ENCODE data around the gene SWT1. TPM values are rescaled to one million over a fixed set of nuclear protein-coding genes. Genes with fewer than 3 reads are reported as not detected.

The SWT1 gene
- total and polyA plus RNA-seq, 9 of the 15 experiments (the other 6 are each of a cell fraction or from before 2014, with no cell fraction given) = 1.5 to 3.4 (median 2.3) TPM

DNA sequence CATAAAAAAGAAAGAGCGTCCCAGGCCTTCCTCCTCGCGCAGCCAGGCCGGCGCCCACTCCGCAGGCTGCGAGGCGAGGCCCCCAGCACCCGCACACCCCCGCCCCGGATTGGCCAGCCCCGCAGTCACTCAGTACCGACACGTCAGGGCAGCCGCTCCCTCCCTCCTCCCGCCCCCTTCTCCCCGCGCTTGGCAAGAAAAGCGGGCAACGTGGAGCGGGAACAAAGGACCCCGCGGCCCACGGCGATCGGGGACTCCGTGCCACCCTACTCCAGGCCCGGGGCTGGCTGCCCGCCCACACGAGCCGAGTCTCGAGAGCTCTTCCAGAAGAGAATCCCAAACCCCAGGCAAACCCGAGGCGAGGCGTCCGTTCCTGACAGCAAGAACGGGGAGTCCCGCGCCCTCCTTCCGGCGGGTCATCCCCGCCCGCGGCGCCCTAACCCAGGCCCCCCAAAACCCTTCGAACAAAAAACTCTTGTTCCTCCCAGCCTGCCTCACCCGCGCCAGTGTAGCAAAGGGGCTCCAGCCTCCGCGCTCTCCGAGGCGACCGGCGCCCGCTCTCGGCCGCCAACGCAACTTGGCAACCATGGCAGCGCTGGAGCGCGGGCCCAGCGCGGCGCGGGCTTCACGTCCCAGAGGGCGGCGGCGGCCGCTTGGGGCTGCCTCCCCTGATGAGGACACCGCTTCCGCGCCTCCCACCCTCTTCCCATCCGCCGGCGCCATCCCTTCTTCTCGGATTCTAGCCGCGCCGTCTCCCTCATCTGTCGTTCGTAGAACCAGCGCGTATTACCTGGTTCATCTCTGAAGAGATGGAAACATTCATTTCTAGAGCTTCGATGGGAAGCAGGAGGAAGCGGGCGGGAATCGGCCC lies 159.4 kb downstream of the SWT1 start (continued):
- no peak for TF ChIP-seq ADNP (tag; IDR thresholded peaks at IDR 0.05)
- no peak for TF ChIP-seq ZNF175 (CRISPR knock-in tag; IDR thresholded peaks at IDR 0.05; ENCODE audit: low read depth)
- TF ChIP-seq XRCC5 (IDR thresholded peaks at IDR 0.05; ENCODE audit: low read depth, low read length) = no peak; the same call in 1 of the 2 replicates
- no peak for TF ChIP-seq U2AF1 (optimal IDR thresholded peaks at IDR 0.05; ENCODE audit: low read depth, low read length)
- TF ChIP-seq EP300 (IDR thresholded peaks at IDR 0.05; ENCODE audit: low read length) = no peak
- TF ChIP-seq, protein P1, sequence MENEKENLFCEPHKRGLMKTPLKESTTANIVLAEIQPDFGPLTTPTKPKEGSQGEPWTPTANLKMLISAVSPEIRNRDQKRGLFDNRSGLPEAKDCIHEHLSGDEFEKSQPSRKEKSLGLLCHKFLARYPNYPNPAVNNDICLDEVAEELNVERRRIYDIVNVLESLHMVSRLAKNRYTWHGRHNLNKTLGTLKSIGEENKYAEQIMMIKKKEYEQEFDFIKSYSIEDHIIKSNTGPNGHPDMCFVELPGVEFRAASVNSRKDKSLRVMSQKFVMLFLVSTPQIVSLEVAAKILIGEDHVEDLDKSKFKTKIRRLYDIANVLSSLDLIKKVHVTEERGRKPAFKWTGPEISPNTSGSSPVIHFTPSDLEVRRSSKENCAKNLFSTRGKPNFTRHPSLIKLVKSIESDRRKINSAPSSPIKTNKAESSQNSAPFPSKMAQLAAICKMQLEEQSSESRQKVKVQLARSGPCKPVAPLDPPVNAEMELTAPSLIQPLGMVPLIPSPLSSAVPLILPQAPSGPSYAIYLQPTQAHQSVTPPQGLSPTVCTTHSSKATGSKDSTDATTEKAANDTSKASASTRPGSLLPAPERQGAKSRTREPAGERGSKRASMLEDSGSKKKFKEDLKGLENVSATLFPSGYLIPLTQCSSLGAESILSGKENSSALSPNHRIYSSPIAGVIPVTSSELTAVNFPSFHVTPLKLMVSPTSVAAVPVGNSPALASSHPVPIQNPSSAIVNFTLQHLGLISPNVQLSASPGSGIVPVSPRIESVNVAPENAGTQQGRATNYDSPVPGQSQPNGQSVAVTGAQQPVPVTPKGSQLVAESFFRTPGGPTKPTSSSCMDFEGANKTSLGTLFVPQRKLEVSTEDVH (IDR thresholded peaks at IDR 0.05; ENCODE audit: low read depth, partially characterized antibody) = peak; percentile 15
- no peak for TF ChIP-seq ZFP36 (IDR thresholded peaks at IDR 0.05; ENCODE audit: low read depth, low read length, partially characterized antibody)
- TF ChIP-seq, protein P2, sequence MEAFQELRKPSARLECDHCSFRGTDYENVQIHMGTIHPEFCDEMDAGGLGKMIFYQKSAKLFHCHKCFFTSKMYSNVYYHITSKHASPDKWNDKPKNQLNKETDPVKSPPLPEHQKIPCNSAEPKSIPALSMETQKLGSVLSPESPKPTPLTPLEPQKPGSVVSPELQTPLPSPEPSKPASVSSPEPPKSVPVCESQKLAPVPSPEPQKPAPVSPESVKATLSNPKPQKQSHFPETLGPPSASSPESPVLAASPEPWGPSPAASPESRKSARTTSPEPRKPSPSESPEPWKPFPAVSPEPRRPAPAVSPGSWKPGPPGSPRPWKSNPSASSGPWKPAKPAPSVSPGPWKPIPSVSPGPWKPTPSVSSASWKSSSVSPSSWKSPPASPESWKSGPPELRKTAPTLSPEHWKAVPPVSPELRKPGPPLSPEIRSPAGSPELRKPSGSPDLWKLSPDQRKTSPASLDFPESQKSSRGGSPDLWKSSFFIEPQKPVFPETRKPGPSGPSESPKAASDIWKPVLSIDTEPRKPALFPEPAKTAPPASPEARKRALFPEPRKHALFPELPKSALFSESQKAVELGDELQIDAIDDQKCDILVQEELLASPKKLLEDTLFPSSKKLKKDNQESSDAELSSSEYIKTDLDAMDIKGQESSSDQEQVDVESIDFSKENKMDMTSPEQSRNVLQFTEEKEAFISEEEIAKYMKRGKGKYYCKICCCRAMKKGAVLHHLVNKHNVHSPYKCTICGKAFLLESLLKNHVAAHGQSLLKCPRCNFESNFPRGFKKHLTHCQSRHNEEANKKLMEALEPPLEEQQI (IDR thresholded peaks at IDR 0.05) = no peak
- no peak for TF ChIP-seq PHB2 (IDR thresholded peaks at IDR 0.05; ENCODE audit: low read depth)
- TF ChIP-seq, protein P3, sequence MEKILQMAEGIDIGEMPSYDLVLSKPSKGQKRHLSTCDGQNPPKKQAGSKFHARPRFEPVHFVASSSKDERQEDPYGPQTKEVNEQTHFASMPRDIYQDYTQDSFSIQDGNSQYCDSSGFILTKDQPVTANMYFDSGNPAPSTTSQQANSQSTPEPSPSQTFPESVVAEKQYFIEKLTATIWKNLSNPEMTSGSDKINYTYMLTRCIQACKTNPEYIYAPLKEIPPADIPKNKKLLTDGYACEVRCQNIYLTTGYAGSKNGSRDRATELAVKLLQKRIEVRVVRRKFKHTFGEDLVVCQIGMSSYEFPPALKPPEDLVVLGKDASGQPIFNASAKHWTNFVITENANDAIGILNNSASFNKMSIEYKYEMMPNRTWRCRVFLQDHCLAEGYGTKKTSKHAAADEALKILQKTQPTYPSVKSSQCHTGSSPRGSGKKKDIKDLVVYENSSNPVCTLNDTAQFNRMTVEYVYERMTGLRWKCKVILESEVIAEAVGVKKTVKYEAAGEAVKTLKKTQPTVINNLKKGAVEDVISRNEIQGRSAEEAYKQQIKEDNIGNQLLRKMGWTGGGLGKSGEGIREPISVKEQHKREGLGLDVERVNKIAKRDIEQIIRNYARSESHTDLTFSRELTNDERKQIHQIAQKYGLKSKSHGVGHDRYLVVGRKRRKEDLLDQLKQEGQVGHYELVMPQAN (IDR thresholded peaks at IDR 0.05; ENCODE audit: borderline replicate concordance) = peak; percentile 56; the same call in 1 of the 2 replicates
- 0 out of 2 replicates have a peak, but pooled peaks have one; percentile 25 for TF ChIP-seq OTX1 (CRISPR knock-in tag; IDR thresholded peaks at IDR 0.05)
- TF ChIP-seq NFRKB (IDR thresholded peaks at IDR 0.05; ENCODE audit: low read depth) = 0 out of 2 replicates have a peak, but pooled peaks have one; percentile 45
- TF ChIP-seq MYC (IDR thresholded peaks at IDR 0.05; ENCODE audit: low read depth, low read length) = no peak; the same call in 1 of the 2 replicates
- TF ChIP-seq MYC (CRISPR knock-in tag; IDR thresholded peaks at IDR 0.05; ENCODE audit: borderline replicate concordance, low read depth) = peak; percentile 70; the same call in 1 of the 2 replicates
- TF ChIP-seq, protein P4, sequence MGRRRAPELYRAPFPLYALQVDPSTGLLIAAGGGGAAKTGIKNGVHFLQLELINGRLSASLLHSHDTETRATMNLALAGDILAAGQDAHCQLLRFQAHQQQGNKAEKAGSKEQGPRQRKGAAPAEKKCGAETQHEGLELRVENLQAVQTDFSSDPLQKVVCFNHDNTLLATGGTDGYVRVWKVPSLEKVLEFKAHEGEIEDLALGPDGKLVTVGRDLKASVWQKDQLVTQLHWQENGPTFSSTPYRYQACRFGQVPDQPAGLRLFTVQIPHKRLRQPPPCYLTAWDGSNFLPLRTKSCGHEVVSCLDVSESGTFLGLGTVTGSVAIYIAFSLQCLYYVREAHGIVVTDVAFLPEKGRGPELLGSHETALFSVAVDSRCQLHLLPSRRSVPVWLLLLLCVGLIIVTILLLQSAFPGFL (CRISPR knock-in tag; IDR thresholded peaks at IDR 0.05) = 0 out of 2 replicates have a peak, but pooled peaks have one; percentile 82
- TF ChIP-seq RFX7 (CRISPR knock-in tag; IDR thresholded peaks at IDR 0.05) = no peak
- TF ChIP-seq KAT8 (IDR thresholded peaks at IDR 0.05; ENCODE audit: low read depth) = no peak
- no peak; the same call in 1 of the 2 replicates for TF ChIP-seq ATF1 (CRISPR knock-in tag; IDR thresholded peaks at IDR 0.05)
- peak; percentile 91 for TF ChIP-seq ATF1 (tag; IDR thresholded peaks at IDR 0.05)
